HG02759 (cell line): ENCODE data around the gene CYP4V2.

Experiments
- ATAC-seq: cut with Tn5 transposase; IDR thresholded peaks from one replicate; pipeline ENCODE4 v1.9.1; 2021; ENCODE audit warnings: mild to moderate bottlenecking, moderate library complexity; ENCODE audit not compliant: unreplicated experiment

Gene CYP4V2

GRCh38 chr4:186188107-186188506, 3.3 kb upstream of the CYP4V2 start:
- ATAC-seq = no peak

- no peak for ATAC-seq
Measured at GRCh38 chr4:186189656-186190055, 1.7 kb upstream of the CYP4V2 start.

DNA sequence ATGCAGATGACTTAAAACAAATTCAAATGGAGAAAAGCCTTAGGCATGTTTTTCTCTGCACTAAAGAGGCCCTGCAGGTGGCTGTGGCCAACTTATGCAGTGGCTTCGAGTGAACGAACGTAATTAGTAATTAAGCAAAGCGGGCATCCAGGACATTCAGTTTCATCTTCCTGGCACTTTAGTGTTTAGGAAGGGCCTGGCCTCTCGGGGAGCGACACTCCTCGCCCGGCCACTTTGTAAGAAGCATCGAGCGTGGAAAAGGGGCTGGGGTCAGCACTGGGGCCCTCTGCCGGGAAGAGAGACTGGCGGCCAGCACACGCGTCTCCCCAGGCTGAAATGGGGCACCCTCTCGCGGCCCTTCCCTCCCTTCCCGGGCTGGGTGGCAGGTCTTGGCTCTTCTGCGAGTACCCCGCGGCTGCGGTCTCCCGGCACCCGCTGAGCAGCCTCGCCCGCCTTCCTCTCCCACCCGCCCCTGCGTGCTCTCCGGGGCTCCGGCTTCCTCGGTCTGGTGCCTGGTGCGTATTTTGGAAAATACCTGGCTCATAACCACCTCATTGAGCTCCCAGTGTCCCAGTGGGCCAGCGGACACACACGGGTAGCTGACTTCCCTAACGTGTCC, 677 bp upstream of the CYP4V2 start:
- peak; percentile 34 for ATAC-seq

- ATAC-seq = no peak
Measured at GRCh38 chr4:186192066-186192612, 772 bp downstream of the CYP4V2 start.

GRCh38 chr4:186193851-186194250, 2.5 kb downstream of the CYP4V2 start:
- ATAC-seq = no peak

DNA sequence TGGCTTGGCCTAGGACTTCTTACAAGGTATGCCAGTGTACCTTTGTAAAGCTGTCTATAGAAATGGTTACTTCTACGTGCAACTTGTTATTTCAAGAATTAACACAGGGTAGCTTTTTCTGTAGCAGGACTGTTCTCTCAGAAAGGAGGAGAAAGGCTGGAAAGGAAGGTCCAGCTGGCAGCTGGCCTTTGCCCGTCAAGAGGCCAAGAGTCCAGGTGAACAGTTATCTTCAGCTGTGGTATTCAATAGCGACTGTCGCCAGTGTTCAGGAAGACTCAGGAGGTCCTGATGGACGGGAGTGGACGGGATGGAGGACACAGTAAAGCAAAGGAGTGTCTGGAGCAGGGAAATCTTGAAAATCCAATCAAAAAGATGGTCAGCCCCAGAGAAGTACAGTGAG, 4.7 kb downstream of the CYP4V2 start:
- ATAC-seq = no peak

GRCh38 chr4:186200516-186200915, 9.1 kb downstream of the CYP4V2 start:
- no peak for ATAC-seq

DNA sequence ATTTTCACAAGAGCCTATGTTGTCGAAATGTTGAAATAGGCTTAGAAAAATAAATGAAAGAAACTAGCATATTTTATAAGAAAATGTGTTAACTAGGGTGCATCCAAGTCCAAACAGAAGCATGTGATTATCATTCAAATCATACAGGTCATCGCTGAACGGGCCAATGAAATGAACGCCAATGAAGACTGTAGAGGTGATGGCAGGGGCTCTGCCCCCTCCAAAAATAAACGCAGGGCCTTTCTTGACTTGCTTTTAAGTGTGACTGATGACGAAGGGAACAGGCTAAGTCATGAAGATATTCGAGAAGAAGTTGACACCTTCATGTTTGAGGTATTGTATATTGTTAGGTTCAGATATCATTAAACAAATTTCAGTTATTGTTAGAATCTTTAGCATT, 9.6 kb downstream of the CYP4V2 start:
- ATAC-seq = no peak

GRCh38 chr4:186201535-186202230, 10.3 kb downstream of the CYP4V2 start:
- peak; percentile 83 for ATAC-seq

GRCh38 chr4:186202490-186203140, 11.2 kb downstream of the CYP4V2 start:
- ATAC-seq = no peak

- no peak for ATAC-seq
Measured at GRCh38 chr4:186203406-186203805, 12.0 kb downstream of the CYP4V2 start.

GRCh38 chr4:186204103-186204559, 12.8 kb downstream of the CYP4V2 start:
- ATAC-seq = peak; percentile 62

- no peak for ATAC-seq
Measured at GRCh38 chr4:186204686-186205085, 13.3 kb downstream of the CYP4V2 start.

DNA sequence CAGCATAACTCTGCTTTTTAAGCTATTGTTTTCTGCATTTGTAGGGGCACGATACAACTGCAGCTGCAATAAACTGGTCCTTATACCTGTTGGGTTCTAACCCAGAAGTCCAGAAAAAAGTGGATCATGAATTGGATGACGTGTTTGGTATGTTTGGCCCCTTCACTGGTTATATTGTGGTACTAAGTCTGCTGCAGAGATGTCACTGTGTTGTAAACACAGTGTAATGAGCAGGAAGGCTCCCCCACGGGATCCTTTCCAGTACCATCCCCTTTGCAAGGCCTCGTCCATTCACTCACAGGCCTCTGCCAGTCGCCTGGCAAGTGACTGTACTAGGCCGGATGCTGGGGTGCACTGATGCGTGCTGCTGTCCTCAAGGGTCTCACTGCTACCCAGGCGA, 13.8 kb downstream of the CYP4V2 start:
- ATAC-seq = no peak

DNA sequence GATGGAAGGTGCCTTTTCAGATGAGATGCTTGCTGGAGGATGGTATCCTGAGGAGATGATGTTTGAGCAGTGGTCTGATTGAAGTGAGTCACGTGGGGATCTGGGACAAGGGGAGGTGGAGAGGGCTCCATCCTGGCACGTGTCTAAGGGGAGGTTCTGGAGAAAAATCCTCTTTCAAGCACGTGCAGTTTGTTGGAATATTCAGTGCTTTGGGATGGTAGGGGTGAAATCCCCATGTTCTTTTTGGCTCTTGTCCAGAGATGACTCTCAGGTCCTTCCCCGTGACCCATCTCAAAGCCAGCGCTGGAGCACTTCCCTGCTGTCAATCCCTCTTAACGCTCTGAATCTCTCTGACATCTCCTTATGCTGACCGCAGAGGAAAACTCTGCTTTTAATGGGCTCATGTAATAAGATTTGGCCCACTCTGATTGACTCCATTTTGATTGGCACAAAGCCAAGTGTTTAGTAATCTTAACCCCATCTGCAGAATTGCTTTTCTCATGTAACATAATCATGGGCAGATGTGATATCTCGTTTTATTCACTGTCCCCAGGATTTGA, 25.2 kb downstream of the CYP4V2 start:
- no peak for ATAC-seq

- ATAC-seq = no peak
Measured at GRCh38 chr4:186217733-186218293, 26.4 kb downstream of the CYP4V2 start.

GRCh38 chr4:186221624-186222023, 30.3 kb downstream of the CYP4V2 start:
- no peak for ATAC-seq

GRCh38 chr4:186225848-186226247, 34.5 kb downstream of the CYP4V2 start:
- no peak for ATAC-seq

- no peak for ATAC-seq
Measured at GRCh38 chr4:186226521-186227189, 35.3 kb downstream of the CYP4V2 start.

DNA sequence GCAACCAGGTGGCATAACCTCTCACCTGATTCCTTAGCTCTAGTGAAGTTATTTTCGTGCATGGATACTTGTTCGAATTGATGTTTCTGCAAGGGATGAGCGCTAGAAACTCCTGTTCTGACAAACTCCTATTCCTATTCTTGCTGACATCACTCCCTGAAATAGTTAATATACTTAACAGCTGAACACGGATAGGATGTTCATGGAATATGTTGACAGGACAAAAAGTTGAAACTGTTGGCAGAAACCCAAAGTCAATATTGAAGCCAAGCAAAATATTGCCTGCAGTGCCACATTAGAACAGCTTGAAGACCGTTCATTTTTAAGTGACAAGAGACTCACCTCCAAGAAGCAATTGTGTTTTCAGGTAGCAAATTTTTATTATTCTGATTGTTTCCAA, 35.9 kb downstream of the CYP4V2 start, which contains the start of gene KLKB1:
TSS of gene KLKB1 (plus strand) at position 287 of the 400 bp plus-strand sequence. CDS start 689 bp downstream, outside the sequence.
- ATAC-seq = no peak
